Right ventricle myocardium inferior (tissue), 1 donor: Measurements from ENCODE around the gene ACOT7. TPM values are rescaled to one million over a fixed set of nuclear protein-coding genes. Genes with fewer than 3 reads are reported as not detected.
"Not testable (repeated sequence)": the region's sequence is repeated elsewhere in the genome, so short reads cannot be mapped to it uniquely, and the experiment has no call there.

Experiments used
- ATAC-seq: fragments of 200-7000 bp; cut with Tn5 transposase; one replicate; pipeline ENCODE4 v1.9.1; 2020; ENCODE audit warnings: mild to moderate bottlenecking, moderate library complexity
- DNase-seq: peaks from one replicate; pipeline ENCODE4 v3.0.0; 2021; ENCODE audit errors: missing footprints
- intact Hi-C: fragments of 100-400 bp; cut with DNase I; formaldehyde crosslinking; loops from one replicate; pipeline ENCODE4 v1.11.0; 2022
- long read RNA-seq: library from polyadenylated mRNA; unstranded; transcript quantifications from one replicate; pipeline ENCODE4 v2.0.0, GENCODE V29; 2021
- total RNA-seq: library from RNA; stranded (reverse); fragmentation: NEBNext Ultra II Directional; extraction: Animal tissue kit (Norgen Biotek cat#: 25700); gene quantifications from one replicate; pipeline ENCODE4 v1.2.1, GENCODE V29; 2021
- donor health status: DM: no; HTN: yes; CAD: no; lungs with severe emphysema.

ACOT7 gene
- 9.8 TPM for total RNA-seq
- long read RNA-seq, transcript ACOT7-210 (9 exons, 1,403 nt) = major isoform, 10 of 12 reads
- long read RNA-seq, partial matches to known transcripts = 1 of 12 reads
- long read RNA-seq, other reads (novel, unspliced or antisense) = 0 of 12 reads

- peak; percentile 94 for DNase-seq
- ATAC-seq = peak; percentile 98
- intact Hi-C loops = loop anchor here (5.0 kb wide), 1 partner anchor 41 kb away; no protein-coding TSS in a partner anchor
Measured at GRCh38 chr1:6393400-6394187, at the start of gene ACOT7. Gene ACOT7 (minus strand): TSS chr1:6393767. CDS start chr1:6393399, 368 bp downstream.

- ATAC-seq (no peak), DNase-seq (no peak)
- intact Hi-C loops = no loop called here
Measured at GRCh38 chr1:6441586-6441985, 48.0 kb upstream of the ACOT7 start.

- DNase-seq (no peak), ATAC-seq (no peak)
- intact Hi-C loops = no loop called here
Measured at GRCh38 chr1:6440198-6441126, 46.9 kb upstream of the ACOT7 start.

- ATAC-seq (peak; percentile 55), DNase-seq (no peak)
- intact Hi-C loops = no loop called here
Measured at GRCh38 chr1:6438047-6438525, 44.5 kb upstream of the ACOT7 start.

GRCh38 chr1:6437012-6437700 is 43.6 kb upstream of the ACOT7 start:
- ATAC-seq = peak; percentile 21
- DNase-seq, intact Hi-C loops: not testable (repeated sequence)

- DNase-seq, ATAC-seq, intact Hi-C loops: not testable (repeated sequence)
Measured at GRCh38 chr1:6436277-6436676, 42.7 kb upstream of the ACOT7 start.

GRCh38 chr1:6435547-6435946 is 42.0 kb upstream of the ACOT7 start:
- ATAC-seq = no peak
- intact Hi-C loops = no loop called here
- no peak for DNase-seq

- DNase-seq = no peak
- intact Hi-C loops = no loop called here
- ATAC-seq = no peak
Measured at GRCh38 chr1:6435129-6435528, 41.6 kb upstream of the ACOT7 start.

- ATAC-seq (no peak), DNase-seq (no peak)
- intact Hi-C loops = no loop called here
Measured at GRCh38 chr1:6434186-6434585, 40.6 kb upstream of the ACOT7 start.

- DNase-seq, ATAC-seq, intact Hi-C loops: not testable (repeated sequence)
Measured at GRCh38 chr1:6431645-6432579, 38.3 kb upstream of the ACOT7 start.

GRCh38 chr1:6429660-6430411 is 36.3 kb upstream of the ACOT7 start:
- intact Hi-C loops, DNase-seq, ATAC-seq: not testable (repeated sequence)

GRCh38 chr1:6428453-6428852 is 34.9 kb upstream of the ACOT7 start:
- DNase-seq, ATAC-seq, intact Hi-C loops: not testable (repeated sequence)

GRCh38 chr1:6427441-6428390 is 34.1 kb upstream of the ACOT7 start:
- no peak for ATAC-seq
- intact Hi-C loops = no loop called here
- DNase-seq = no peak

GRCh38 chr1:6426972-6427350 is 33.4 kb upstream of the ACOT7 start:
- DNase-seq (no peak), ATAC-seq (no peak)
- intact Hi-C loops = no loop called here

- no peak for DNase-seq
- intact Hi-C loops = no loop called here
- ATAC-seq = no peak
Measured at GRCh38 chr1:6426277-6426971, 32.9 kb upstream of the ACOT7 start.
